ENCODE data around the gene ABCA5. TPM values are rescaled to one million over a fixed set of nuclear protein-coding genes. Genes with fewer than 3 reads are reported as not detected.

ABCA5 gene
- total RNA-seq, 1 donor from 2014 or later = 4.5 TPM

DNA sequence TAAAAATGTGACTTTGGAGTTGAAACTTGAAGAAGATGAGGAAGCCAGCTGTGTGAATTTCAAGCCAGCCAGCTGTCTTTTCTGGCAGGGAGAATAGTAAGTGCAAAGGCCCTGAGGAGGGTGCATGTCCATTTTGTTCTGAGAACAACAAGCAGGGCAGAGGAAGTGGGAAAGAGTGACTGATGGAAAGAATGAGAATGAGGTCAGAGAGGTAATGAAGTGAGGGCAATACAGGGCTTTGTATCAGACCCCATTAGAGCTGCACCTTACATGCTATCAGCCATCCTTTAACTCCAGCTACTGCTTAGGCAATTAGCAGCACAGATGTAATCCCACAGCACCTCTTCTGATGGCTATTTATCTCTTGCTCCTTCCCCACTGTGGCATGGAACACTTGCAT lies 34.2 kb upstream of the ABCA5 start:
- H3K4me3 ChIP-seq (ENCODE audit: low read depth, low read length) = no peak overlapping the region
- TF ChIP-seq, protein P1, sequence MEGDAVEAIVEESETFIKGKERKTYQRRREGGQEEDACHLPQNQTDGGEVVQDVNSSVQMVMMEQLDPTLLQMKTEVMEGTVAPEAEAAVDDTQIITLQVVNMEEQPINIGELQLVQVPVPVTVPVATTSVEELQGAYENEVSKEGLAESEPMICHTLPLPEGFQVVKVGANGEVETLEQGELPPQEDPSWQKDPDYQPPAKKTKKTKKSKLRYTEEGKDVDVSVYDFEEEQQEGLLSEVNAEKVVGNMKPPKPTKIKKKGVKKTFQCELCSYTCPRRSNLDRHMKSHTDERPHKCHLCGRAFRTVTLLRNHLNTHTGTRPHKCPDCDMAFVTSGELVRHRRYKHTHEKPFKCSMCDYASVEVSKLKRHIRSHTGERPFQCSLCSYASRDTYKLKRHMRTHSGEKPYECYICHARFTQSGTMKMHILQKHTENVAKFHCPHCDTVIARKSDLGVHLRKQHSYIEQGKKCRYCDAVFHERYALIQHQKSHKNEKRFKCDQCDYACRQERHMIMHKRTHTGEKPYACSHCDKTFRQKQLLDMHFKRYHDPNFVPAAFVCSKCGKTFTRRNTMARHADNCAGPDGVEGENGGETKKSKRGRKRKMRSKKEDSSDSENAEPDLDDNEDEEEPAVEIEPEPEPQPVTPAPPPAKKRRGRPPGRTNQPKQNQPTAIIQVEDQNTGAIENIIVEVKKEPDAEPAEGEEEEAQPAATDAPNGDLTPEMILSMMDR (conservative IDR thresholded peaks at IDR 0.05; ENCODE audit: low read depth, low read length) = no peak
- no peak for DNase-seq (ENCODE audit: low read depth)

DNA sequence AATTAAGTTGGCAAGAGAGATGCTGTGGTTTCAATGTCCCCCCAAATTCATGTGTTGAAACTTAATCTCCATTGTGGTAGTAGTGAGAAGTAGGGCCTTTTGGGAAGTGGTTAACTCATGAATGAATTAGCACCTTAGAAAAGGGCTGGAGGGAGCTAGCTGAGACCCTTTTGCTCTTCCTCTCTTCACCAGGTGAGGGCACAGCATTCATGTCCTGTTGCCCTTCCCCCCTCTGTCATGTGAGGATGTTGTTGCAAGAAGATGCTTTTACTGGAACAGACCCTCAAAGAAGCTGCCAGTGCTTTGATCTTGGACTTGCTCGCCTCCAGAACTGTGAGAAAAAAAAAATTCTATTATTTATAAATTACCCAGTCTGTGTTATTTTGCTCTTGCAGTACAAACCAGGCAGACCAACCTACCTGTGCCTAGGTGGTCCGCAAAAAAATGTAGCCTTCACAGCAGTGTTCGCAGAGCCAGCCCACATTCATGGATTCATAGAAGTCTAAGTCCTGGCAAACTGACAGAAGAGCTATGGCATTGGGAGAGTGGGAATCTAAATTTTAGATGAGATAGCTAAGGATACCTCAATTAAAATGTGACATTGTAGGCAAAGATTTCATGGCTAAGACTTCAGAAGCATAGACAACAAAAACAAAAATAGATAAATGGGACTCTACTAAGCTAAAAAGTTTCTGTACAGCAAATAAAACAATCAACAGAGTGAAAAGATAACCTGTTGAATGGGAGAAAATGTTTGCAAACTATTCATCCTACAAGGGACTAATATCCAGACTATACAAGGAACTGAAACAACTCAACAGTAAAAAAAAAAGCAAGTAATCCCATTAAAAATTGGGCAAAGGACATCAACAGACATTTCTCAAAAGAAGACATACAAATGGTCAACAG lies 32.0 kb upstream of the ABCA5 start:
- H3K4me3 ChIP-seq (ENCODE audit: low read depth, low read length) = no peak overlapping the region
- no peak for DNase-seq (ENCODE audit: low read depth)
- TF ChIP-seq, protein P1 (conservative IDR thresholded peaks at IDR 0.05; ENCODE audit: low read depth, low read length) = peak; percentile 39

DNA sequence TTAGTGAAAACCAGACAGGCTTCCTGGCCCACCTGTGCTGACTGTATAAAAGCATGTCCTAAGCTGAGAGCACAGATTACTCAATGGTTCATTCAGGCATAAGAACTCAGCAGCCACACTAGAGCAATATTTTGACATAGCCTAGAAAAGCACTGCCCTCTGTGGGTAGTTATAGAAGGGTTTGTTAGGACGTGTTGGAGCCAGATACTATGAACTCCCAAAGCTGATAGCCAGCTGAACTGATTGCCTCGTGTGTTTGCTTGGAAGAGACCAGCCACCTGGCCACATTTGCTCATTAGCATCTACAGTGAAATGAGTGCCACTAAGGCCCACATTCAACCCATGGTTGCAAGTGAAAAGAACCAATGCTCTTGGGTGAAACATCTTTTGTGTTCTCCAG lies 30.8 kb upstream of the ABCA5 start:
- peak; percentile 19 for DNase-seq (ENCODE audit: low read depth)
- TF ChIP-seq, protein P1 (conservative IDR thresholded peaks at IDR 0.05; ENCODE audit: low read depth, low read length) = peak; percentile 36
- no peak overlapping the region for H3K4me3 ChIP-seq (ENCODE audit: low read depth, low read length)

DNA sequence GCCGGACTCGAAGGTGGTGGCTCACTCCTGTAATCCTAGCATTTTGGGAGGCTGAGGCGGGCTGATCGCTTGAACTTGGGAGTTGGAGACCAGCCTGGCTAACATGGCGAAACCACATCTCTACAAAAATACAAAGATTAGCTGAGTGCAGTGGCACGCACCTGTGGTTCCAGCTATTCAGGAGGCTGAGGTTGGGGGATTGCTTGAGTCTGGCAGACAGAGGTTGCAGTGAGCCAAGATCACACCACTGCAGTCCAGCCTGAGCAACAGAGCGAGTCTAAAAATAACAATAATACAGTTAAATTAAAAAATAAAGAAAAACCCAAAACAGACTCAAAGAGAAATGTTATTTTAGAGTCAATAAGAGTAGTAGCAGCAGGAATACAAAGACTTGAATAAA lies 29.7 kb upstream of the ABCA5 start:
- DNase-seq (ENCODE audit: low read depth) = no peak
- TF ChIP-seq, protein P1 (conservative IDR thresholded peaks at IDR 0.05; ENCODE audit: low read depth, low read length) = no peak
- no peak overlapping the region for H3K4me3 ChIP-seq (ENCODE audit: low read depth, low read length)

DNA sequence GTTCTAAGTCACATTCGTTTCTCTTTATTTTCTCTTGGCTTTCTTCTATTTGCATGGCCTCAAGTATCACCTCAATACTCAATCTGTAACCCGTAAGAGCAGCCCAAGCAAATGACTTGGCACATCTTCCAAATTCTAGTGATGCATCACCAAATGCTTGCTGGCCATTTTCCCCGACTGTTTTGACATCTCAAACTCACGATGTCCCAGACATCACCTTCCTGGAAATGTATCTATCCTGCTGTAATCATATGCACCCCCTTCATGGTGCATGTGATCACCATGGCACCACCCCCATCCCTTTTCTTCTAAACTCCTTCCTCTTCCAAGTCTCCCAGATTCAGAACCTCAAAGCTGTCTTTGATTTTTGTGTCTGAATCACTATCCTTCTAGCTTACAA lies 24.0 kb upstream of the ABCA5 start:
- DNase-seq (ENCODE audit: low read depth) = no peak
- no peak overlapping the region for H3K4me3 ChIP-seq (ENCODE audit: low read depth, low read length)
- TF ChIP-seq, protein P1 (conservative IDR thresholded peaks at IDR 0.05; ENCODE audit: low read depth, low read length) = no peak

DNA sequence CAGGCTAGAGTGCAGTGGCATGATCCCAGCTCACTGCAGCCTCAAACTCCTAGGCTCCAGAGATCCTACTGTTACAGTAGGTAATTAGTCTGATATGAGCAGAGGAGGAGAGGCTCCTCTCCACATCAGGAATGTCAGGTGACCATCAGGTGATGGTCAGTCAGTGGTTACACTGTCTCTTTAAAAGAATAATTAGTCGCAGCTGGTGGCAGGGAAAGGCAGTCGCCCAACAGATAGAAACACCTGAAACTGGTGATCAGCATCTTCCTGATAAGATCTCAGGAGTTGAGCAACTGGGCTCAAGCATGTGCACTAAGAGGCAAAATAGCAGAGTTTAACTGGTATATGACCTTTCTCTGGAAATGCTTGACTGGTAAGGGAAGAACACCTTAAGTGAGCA lies 21.5 kb upstream of the ABCA5 start:
- no peak for DNase-seq (ENCODE audit: low read depth)
- TF ChIP-seq, protein P1 (conservative IDR thresholded peaks at IDR 0.05; ENCODE audit: low read depth, low read length) = no peak
- no peak overlapping the region for H3K4me3 ChIP-seq (ENCODE audit: low read depth, low read length)

DNA sequence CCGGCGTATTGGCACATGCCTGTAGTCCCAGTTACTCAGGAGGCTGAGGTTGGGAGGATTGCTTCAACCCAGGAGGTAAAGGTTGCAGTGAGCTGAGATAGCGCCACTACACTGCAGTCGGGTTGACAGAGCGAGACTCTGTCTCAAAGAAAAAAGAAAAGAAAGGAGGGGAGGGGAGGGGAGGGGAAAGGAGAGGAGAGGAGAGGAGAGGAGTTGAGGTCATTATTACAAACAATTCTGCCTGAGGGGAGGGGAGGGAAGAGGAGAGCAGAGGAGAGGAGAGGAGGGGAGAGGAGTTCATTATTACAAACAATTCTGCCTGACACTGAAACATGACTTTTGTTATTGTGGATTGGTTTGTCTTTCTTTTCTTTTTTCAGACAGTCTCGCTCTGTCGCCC lies 19.8 kb upstream of the ABCA5 start:
- TF ChIP-seq, protein P1 (conservative IDR thresholded peaks at IDR 0.05; ENCODE audit: low read depth, low read length) = no peak
- DNase-seq (ENCODE audit: low read depth) = no peak
- H3K4me3 ChIP-seq (ENCODE audit: low read depth, low read length) = no peak overlapping the region

Data from epithelial cell of proximal tubule (primary cell).